ENCODE results near the gene NHSL1. TPM values are rescaled to one million over a fixed set of nuclear protein-coding genes. Genes with fewer than 3 reads are reported as not detected.

NHSL1 gene
- total RNA-seq, 2 experiments from 2014 or later, result 0.06 to 0.08 TPM

DNA sequence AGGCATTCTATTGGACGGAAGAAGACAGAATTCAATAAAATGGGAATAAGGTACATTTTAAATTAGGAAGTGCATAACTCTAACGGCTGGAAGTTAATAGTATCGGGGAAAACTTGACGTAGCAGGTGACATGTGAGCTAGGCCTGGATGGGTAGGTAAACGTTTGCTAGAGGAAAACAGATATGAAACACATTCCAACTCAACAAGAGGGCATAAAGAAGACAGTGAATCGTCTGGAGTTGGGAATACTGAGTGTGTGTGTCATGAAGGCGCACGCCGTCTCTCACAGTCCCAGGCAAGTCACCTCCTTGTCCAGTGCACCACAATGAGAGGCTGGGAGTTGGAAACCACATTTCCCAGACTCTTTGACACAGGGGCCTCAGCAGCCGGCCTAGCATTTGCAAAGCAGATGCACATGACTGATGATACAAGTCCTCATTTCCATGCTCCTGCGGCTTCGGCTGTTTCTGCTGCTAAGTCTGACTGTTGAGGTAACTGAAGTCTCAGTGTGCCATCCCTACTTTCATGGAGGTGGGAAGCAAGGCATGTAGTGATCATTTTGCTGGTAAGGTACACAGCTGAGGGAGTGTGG, 16.5 kb upstream of the NHSL1 start:
- Histone ChIP-seq H3K4me1 (ENCODE audit: insufficient read depth, low read length) (peaks cover 6% of the 10 kb centered on the region), H3K36me3 (ENCODE audit: insufficient read depth, low read length) (no peaks in the 10 kb centered on the region), H3K27me3 (ENCODE audit: control insufficient read depth in 1 of 2, insufficient read depth in 2 of 2, low read length in 2 of 2) (no peaks in the 10 kb centered on the region), H3K27ac (ENCODE audit: low read depth in 1 of 2, low read length in 2 of 2) (no peak overlapping the region), H3K4me3 (ENCODE audit: low read length) (no peak overlapping the region), H3K9me3 (ENCODE audit: control insufficient read depth in 1 of 2, insufficient read depth in 1 of 2, low read length in 2 of 2) (peaks cover 0 to 4% of the 10 kb centered on the region in 2 experiments)
- ATAC-seq (ENCODE audit: poor library complexity) (no peak), DNase-seq (no peak)
- H3K36me3 Mint-ChIP-seq (ENCODE audit: low read depth), result no peaks in the 10 kb centered on the region
- H3K4me1 Mint-ChIP-seq (ENCODE audit: low read depth), result peaks cover 10% of the 10 kb centered on the region
- intact Hi-C loops (cut with DNase I, micrococcal nuclease), result loop anchor here in 1 of 2 experiments (5.0 to 10.0 kb wide), 2 partner anchors 231 to 513 kb away; no protein-coding TSS in a partner anchor
- H3K4me3 Mint-ChIP-seq, result no peak overlapping the region
- no peak overlapping the region for H3K27ac Mint-ChIP-seq
- peaks cover 7% of the 10 kb centered on the region for H3K27me3 Mint-ChIP-seq
- TF ChIP-seq, protein P1, sequence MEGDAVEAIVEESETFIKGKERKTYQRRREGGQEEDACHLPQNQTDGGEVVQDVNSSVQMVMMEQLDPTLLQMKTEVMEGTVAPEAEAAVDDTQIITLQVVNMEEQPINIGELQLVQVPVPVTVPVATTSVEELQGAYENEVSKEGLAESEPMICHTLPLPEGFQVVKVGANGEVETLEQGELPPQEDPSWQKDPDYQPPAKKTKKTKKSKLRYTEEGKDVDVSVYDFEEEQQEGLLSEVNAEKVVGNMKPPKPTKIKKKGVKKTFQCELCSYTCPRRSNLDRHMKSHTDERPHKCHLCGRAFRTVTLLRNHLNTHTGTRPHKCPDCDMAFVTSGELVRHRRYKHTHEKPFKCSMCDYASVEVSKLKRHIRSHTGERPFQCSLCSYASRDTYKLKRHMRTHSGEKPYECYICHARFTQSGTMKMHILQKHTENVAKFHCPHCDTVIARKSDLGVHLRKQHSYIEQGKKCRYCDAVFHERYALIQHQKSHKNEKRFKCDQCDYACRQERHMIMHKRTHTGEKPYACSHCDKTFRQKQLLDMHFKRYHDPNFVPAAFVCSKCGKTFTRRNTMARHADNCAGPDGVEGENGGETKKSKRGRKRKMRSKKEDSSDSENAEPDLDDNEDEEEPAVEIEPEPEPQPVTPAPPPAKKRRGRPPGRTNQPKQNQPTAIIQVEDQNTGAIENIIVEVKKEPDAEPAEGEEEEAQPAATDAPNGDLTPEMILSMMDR (IDR thresholded peaks at IDR 0.05), result no peak
- peaks cover 2% of the 10 kb centered on the region for H3K9me3 Mint-ChIP-seq
- ChIA-PET CTCF (no interaction called here), POLR2A (interaction anchor here (1.2 kb wide), 1 partner anchor 400 kb away, joined by 3 read pairs; no protein-coding TSS in a partner anchor)

DNA sequence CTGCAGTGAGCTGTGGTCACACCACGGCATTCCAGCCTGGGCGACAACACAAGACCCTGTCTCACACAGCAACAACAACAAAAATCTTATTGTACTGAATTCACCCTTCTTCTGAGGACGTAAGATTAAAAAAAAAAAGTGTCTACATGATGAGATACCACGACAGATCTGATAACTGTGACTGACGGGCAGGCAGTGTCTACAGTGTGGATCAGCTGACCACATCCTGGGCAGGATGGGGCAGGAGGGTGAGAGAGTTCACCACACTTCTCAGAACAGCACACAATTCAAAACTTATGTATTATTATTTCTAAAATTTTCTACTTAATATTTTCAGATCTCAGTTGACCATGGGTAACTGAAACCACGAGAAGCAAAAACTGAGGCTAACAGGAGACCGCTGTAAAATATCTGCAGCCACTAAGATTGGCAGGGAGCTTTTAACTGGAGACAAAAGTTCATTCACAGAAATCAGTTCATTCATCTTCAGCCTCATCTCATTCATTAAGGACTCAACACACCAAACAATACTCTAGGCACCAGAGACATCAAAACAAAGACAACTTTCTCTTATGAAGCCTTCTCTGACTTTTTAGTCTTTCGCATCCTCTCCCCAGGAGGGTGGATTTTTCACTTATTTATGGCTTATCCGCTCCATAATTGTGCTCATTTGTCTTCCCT, 15.7 kb upstream of the NHSL1 start:
- intact Hi-C loops (cut with DNase I, micrococcal nuclease), result loop anchor here in 1 of 2 experiments (5.0 to 10.0 kb wide), 2 partner anchors 230 to 513 kb away; no protein-coding TSS in a partner anchor
- Histone ChIP-seq H3K36me3 (ENCODE audit: insufficient read depth, low read length) (no peaks in the 10 kb centered on the region), H3K27ac (ENCODE audit: low read depth in 1 of 2, low read length in 2 of 2) (no peak overlapping the region), H3K9me3 (ENCODE audit: control insufficient read depth in 1 of 2, insufficient read depth in 1 of 2, low read length in 2 of 2) (peaks cover 0 to 4% of the 10 kb centered on the region in 2 experiments), H3K4me3 (ENCODE audit: low read length) (no peak overlapping the region), H3K4me1 (ENCODE audit: insufficient read depth, low read length) (peaks cover 6% of the 10 kb centered on the region), H3K27me3 (ENCODE audit: control insufficient read depth in 1 of 2, insufficient read depth in 2 of 2, low read length in 2 of 2) (no peaks in the 10 kb centered on the region)
- peak in 6 of 14 experiments; percentile 3 to 69 (median 30) for DNase-seq
- Mint-ChIP-seq H3K27me3 (peaks cover 3% of the 10 kb centered on the region), H3K4me1 (ENCODE audit: low read depth) (peaks cover 10% of the 10 kb centered on the region), H3K4me3 (no peak overlapping the region), H3K27ac (no peak overlapping the region), H3K9me3 (peaks cover 2% of the 10 kb centered on the region), H3K36me3 (ENCODE audit: low read depth) (no peaks in the 10 kb centered on the region)
- ChIA-PET CTCF (no interaction called here), POLR2A (no interaction called here)
- peak; percentile 82 for ATAC-seq (ENCODE audit: poor library complexity)
- TF ChIP-seq, protein P1 (IDR thresholded peaks at IDR 0.05), result no peak

DNA sequence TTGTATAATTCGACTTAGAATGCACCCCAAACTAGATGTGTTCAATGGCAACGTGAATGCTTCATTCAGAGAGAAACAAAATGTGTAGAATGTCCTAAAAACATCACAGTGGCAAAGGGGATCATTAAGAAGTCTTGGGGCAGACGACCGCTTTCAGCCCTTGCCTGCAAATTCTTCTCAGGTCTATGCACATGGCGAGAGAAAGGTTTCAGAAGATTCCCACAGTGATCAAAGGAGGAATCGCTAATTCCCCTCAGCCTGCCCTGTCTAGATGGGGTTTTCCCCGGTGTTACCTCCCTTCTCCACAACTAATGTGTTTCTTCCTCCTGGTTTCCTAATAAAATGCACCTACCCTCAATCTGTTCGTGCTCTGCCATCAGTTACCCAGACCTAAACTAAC, 13.3 kb upstream of the NHSL1 start:
- ChIA-PET POLR2A (no interaction called here), CTCF (no interaction called here)
- H3K9me3 Mint-ChIP-seq, result peaks cover under 1% of the 10 kb centered on the region
- H3K27me3 Mint-ChIP-seq, result peaks cover under 1% of the 10 kb centered on the region
- Histone ChIP-seq H3K27me3 (ENCODE audit: control insufficient read depth in 1 of 2, insufficient read depth in 2 of 2, low read length in 2 of 2) (no peaks in the 10 kb centered on the region), H3K4me3 (ENCODE audit: low read length) (no peak overlapping the region), H3K36me3 (ENCODE audit: insufficient read depth, low read length) (no peaks in the 10 kb centered on the region), H3K4me1 (ENCODE audit: insufficient read depth, low read length) (peaks cover 6% of the 10 kb centered on the region), H3K27ac (ENCODE audit: low read depth in 1 of 2, low read length in 2 of 2) (no peak overlapping the region), H3K9me3 (ENCODE audit: control insufficient read depth in 1 of 2, insufficient read depth in 1 of 2, low read length in 2 of 2) (peaks cover 0 to 1% of the 10 kb centered on the region in 2 experiments)
- ATAC-seq (ENCODE audit: poor library complexity), result no peak
- H3K4me3 Mint-ChIP-seq, result no peak overlapping the region
- H3K36me3 Mint-ChIP-seq (ENCODE audit: low read depth), result no peaks in the 10 kb centered on the region
- intact Hi-C loops (cut with DNase I, micrococcal nuclease), result loop anchor here in 1 of 2 experiments (10.0 kb wide), 1 partner anchor 228 kb away; no protein-coding TSS in a partner anchor
- TF ChIP-seq, protein P1 (IDR thresholded peaks at IDR 0.05), result no peak
- DNase-seq, result no peak
- H3K4me1 Mint-ChIP-seq (ENCODE audit: low read depth), result peaks cover 15% of the 10 kb centered on the region
- no peak overlapping the region for H3K27ac Mint-ChIP-seq
